Endothelial cell (in vitro differentiated cells): ENCODE measurements around the gene ROCK1. TPM values are rescaled to one million over a fixed set of nuclear protein-coding genes. Genes with fewer than 3 reads are reported as not detected.
A peak's percentile ranks its signal among the peaks of the same experiment; 100 is the strongest.

ENCODE experiments used
- DNase-seq: peaks from one replicate; pipeline ENCODE4 v3.0.0; 2021; ENCODE audit warnings: low spot score
- H3K27ac Mint-ChIP-seq: one replicate; pipeline ENCODE4 v1.8.0; 2021; ENCODE audit warnings: mixed read lengths, inconsistent platforms; ENCODE audit not compliant: unreplicated experiment
- H3K27me3 Mint-ChIP-seq: one replicate; pipeline ENCODE4 v1.8.0; 2021; ENCODE audit warnings: mild to moderate bottlenecking, moderate library complexity, mixed read lengths, inconsistent platforms; ENCODE audit not compliant: unreplicated experiment
- H3K36me3 Mint-ChIP-seq: one replicate; pipeline ENCODE4 v1.8.0; 2021; ENCODE audit warnings: mild to moderate bottlenecking, low read depth, mixed read lengths, inconsistent platforms; ENCODE audit not compliant: unreplicated experiment
- H3K4me1 Mint-ChIP-seq: one replicate; pipeline ENCODE4 v1.8.0; 2021; ENCODE audit warnings: mild to moderate bottlenecking, mixed read lengths, inconsistent platforms; ENCODE audit not compliant: unreplicated experiment
- H3K4me3 Mint-ChIP-seq: one replicate; pipeline ENCODE4 v1.8.0; 2021; ENCODE audit warnings: mild to moderate bottlenecking, mixed read lengths, inconsistent platforms; ENCODE audit not compliant: unreplicated experiment
- H3K9me3 Mint-ChIP-seq: one replicate; pipeline ENCODE4 v1.8.0; 2021; ENCODE audit warnings: mixed read lengths, inconsistent platforms; ENCODE audit not compliant: unreplicated experiment
- CTCF ChIP-seq: fragments of 200-600 bp; sonication (generic); IDR thresholded peaks from one replicate; pipeline ENCODE4 v1.5.0; 2021; ENCODE audit warnings: antibody characterized with exemption; ENCODE audit not compliant: unreplicated experiment
- total RNA-seq: library from RNA; stranded (reverse); fragmentation: NEBNext Ultra II Directional; extraction: Animal tissue kit (Norgen Biotek cat#: 25700); gene quantifications from one replicate; pipeline ENCODE4 v1.2.1, GENCODE V29; 2021; ENCODE audit not compliant: unreplicated experiment

Gene ROCK1
- total RNA-seq, 1 donor from 2014 or later, result 62.2 TPM

DNA sequence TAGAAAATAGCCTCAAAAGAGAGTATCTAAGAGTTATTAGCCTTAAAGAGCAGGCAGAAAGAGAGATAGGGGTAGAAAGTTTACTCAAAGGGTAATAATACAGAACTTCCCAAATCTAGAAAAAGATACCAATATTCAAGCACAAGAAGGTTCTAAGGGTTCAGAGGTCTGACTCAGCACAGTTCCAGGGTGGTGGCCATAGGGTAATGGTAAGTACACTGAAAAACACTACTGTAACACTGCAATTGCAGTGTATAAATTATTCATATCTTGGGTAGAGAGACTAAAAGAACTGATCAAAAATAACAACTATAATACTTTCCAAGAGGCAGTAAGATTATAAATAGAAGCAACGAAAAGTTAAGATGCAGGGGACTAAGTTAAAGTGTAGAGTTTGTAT, 115.2 kb downstream of the ROCK1 start:
- Mint-ChIP-seq H3K27me3 (no peaks in the 10 kb centered on the region), H3K9me3 (no peaks in the 10 kb centered on the region), H3K4me3 (no peak overlapping the region), H3K27ac (no peak overlapping the region), H3K36me3 (peaks cover 4% of the 10 kb centered on the region), H3K4me1 (peaks cover 5% of the 10 kb centered on the region)
- DNase-seq, result no peak
- TF ChIP-seq CTCF, result no peak

GRCh38 chr18:20988726-20989125, 122.9 kb downstream of the ROCK1 start:
- no peak overlapping the region for H3K27ac Mint-ChIP-seq
- no peak overlapping the region for H3K4me3 Mint-ChIP-seq
- H3K9me3 Mint-ChIP-seq, result no peaks in the 10 kb centered on the region
- no peaks in the 10 kb centered on the region for H3K27me3 Mint-ChIP-seq
- no peak for DNase-seq
- TF ChIP-seq CTCF, result no peak
- peaks cover 16% of the 10 kb centered on the region for H3K36me3 Mint-ChIP-seq
- H3K4me1 Mint-ChIP-seq, result no peaks in the 10 kb centered on the region

- peaks cover 1% of the 10 kb centered on the region for H3K27me3 Mint-ChIP-seq
- H3K27ac Mint-ChIP-seq, result no peak overlapping the region
- TF ChIP-seq CTCF, result no peak
- no peaks in the 10 kb centered on the region for H3K9me3 Mint-ChIP-seq
- DNase-seq, result no peak
- H3K36me3 Mint-ChIP-seq, result peaks cover 20% of the 10 kb centered on the region
- peaks cover 9% of the 10 kb centered on the region for H3K4me1 Mint-ChIP-seq
- no peak overlapping the region for H3K4me3 Mint-ChIP-seq
Observed at GRCh38 chr18:20975077-20975476, 136.5 kb downstream of the ROCK1 start.

- no peak overlapping the region for H3K4me3 Mint-ChIP-seq
- peaks cover 9% of the 10 kb centered on the region for H3K4me1 Mint-ChIP-seq
- peak overlapping the region; percentile 9 for H3K27ac Mint-ChIP-seq
- peaks cover 25% of the 10 kb centered on the region for H3K36me3 Mint-ChIP-seq
- peak; percentile 83 for TF ChIP-seq CTCF
- H3K9me3 Mint-ChIP-seq, result no peaks in the 10 kb centered on the region
- no peaks in the 10 kb centered on the region for H3K27me3 Mint-ChIP-seq
- peak; percentile 31 for DNase-seq
Observed at GRCh38 chr18:20971886-20972267, 139.7 kb downstream of the ROCK1 start.

DNA sequence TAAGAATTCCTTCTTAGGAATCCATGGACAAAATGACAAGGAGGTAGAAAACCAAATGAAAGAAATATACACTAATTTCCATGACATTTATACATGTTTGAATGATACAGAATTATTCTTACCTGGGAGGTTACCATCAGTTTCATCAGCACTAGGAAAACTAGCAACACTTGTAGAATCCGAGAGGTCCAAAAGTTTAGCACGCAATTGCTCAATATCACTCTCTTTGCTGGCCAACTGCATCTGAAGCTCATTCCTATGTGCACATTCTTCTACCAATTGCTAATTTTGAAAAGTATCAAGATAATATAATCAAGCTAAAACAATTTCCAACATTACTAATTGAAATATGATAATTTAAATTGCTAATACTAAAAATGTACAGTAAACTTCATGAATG, 144.8 kb downstream of the ROCK1 start:
- DNase-seq, result no peak
- Mint-ChIP-seq H3K4me3 (no peak overlapping the region), H3K27ac (no peak overlapping the region), H3K36me3 (peaks cover 23% of the 10 kb centered on the region), H3K9me3 (no peaks in the 10 kb centered on the region), H3K27me3 (no peaks in the 10 kb centered on the region), H3K4me1 (no peaks in the 10 kb centered on the region)
- no peak for TF ChIP-seq CTCF
